Effector memory CD4-positive, alpha-beta T cell (primary cell): ENCODE results near the gene OPN1MW3.
A peak's percentile ranks its signal among the peaks of the same experiment; 100 is the strongest.
"Not testable (repeated sequence)": the region's sequence is repeated elsewhere in the genome, so short reads cannot be mapped to it uniquely, and the experiment has no call there.

Source experiments
- DNase-seq, 3 donors: peaks; one replicate each; pipeline ENCODE4 v3.0.0-alpha.2; 2020
- H3K27ac ChIP-seq: 2 replicates; pipeline ENCODE4 v1.7.0; 2013; ENCODE audit warnings: mild to moderate bottlenecking, low read length, moderate library complexity; ENCODE audit not compliant: insufficient read depth, poor library complexity, severe bottlenecking
- H3K27me3 ChIP-seq: replicated peaks from 2 replicates; pipeline ENCODE4 v1.7.0; 2013; ENCODE audit warnings: mild to moderate bottlenecking, low read length; ENCODE audit not compliant: insufficient read depth, control insufficient read depth, poor library complexity, severe bottlenecking
- H3K36me3 ChIP-seq: 2 replicates; pipeline ENCODE4 v1.7.0; 2013; ENCODE audit warnings: mild to moderate bottlenecking, low read length, moderate library complexity; ENCODE audit not compliant: control insufficient read depth, insufficient read depth
- H3K4me1 ChIP-seq: 2 replicates; pipeline ENCODE4 v1.7.0; 2013; ENCODE audit warnings: low read length, mild to moderate bottlenecking; ENCODE audit not compliant: control insufficient read depth, insufficient read depth, poor library complexity, severe bottlenecking
- H3K4me3 ChIP-seq: 2 replicates; pipeline ENCODE4 v1.7.0; 2013; ENCODE audit warnings: low read length, low read depth, mild to moderate bottlenecking; ENCODE audit not compliant: insufficient read depth, poor library complexity, severe bottlenecking
- H3K9me3 ChIP-seq: 2 replicates; pipeline ENCODE4 v1.7.0; 2013; ENCODE audit warnings: mild to moderate bottlenecking, low read length, moderate library complexity; ENCODE audit not compliant: control insufficient read depth

Gene OPN1MW3

GRCh38 chrX:154295664-154296310 lies 38.4 kb downstream of the OPN1MW3 start, which contains the start of gene TKTL1:
Gene TKTL1 (plus strand): TSS chrX:154295795. CDS start chrX:154295860, 65 bp downstream.
- Histone ChIP-seq H3K36me3 (no peaks in the 10 kb centered on the region), H3K4me3 (no peak within 1 kb of the TSS), H3K9me3 (no peaks in the 10 kb centered on the region), H3K27ac (no peak within 1 kb of the TSS), H3K4me1 (no peaks in the 10 kb centered on the region), H3K27me3 (no peaks in the 10 kb centered on the region)
- no peak for DNase-seq

- H3K9me3 ChIP-seq: no peaks in the 10 kb centered on the region
- H3K36me3 ChIP-seq: no peaks in the 10 kb centered on the region
- H3K27ac ChIP-seq: no peak overlapping the region
- H3K4me1 ChIP-seq: no peaks in the 10 kb centered on the region
- no peak for DNase-seq
- no peaks in the 10 kb centered on the region for H3K27me3 ChIP-seq
- H3K4me3 ChIP-seq: no peak overlapping the region
Observed at GRCh38 chrX:154296731-154297130, 39.3 kb downstream of the OPN1MW3 start.

GRCh38 chrX:154298312-154298711 lies 40.9 kb downstream of the OPN1MW3 start:
- DNase-seq: no peak

GRCh38 chrX:154300816-154301215 lies 43.4 kb downstream of the OPN1MW3 start:
- Histone ChIP-seq H3K36me3 (no peaks in the 10 kb centered on the region), H3K27ac (no peak overlapping the region), H3K9me3 (no peaks in the 10 kb centered on the region), H3K4me3 (no peak overlapping the region), H3K27me3 (no peaks in the 10 kb centered on the region), H3K4me1 (no peaks in the 10 kb centered on the region)
- DNase-seq: no peak

More at GRCh38 chrX:154298312-154298711, 40.9 kb downstream of the OPN1MW3 start:
- no peak overlapping the region for H3K27ac ChIP-seq
- no peak overlapping the region for H3K4me3 ChIP-seq
- H3K27me3 ChIP-seq: no peaks in the 10 kb centered on the region
- H3K9me3 ChIP-seq: no peaks in the 10 kb centered on the region
- H3K4me1 ChIP-seq: no peaks in the 10 kb centered on the region
- H3K36me3 ChIP-seq: no peaks in the 10 kb centered on the region

- not testable (repeated sequence) for H3K4me3 ChIP-seq, H3K27ac ChIP-seq, H3K4me1 ChIP-seq, H3K9me3 ChIP-seq, H3K27me3 ChIP-seq, DNase-seq, H3K36me3 ChIP-seq
Observed at GRCh38 chrX:154302998-154303397, 45.6 kb downstream of the OPN1MW3 start.

- no peaks in the 10 kb centered on the region for H3K9me3 ChIP-seq
- no peak for DNase-seq
- no peak overlapping the region for H3K4me3 ChIP-seq
- H3K27me3 ChIP-seq: no peaks in the 10 kb centered on the region
- H3K36me3 ChIP-seq: no peaks in the 10 kb centered on the region
- H3K27ac ChIP-seq: no peak overlapping the region
- H3K4me1 ChIP-seq: peaks cover 9% of the 10 kb centered on the region
Observed at GRCh38 chrX:154303476-154303875, 46.1 kb downstream of the OPN1MW3 start.

- no peak overlapping the region for H3K4me3 ChIP-seq
- H3K27me3 ChIP-seq: no peaks in the 10 kb centered on the region
- no peaks in the 10 kb centered on the region for H3K36me3 ChIP-seq
- no peak overlapping the region for H3K27ac ChIP-seq
- peaks cover 17% of the 10 kb centered on the region for H3K4me1 ChIP-seq
- no peak for DNase-seq
- no peaks in the 10 kb centered on the region for H3K9me3 ChIP-seq
Observed at GRCh38 chrX:154304846-154305245, 47.5 kb downstream of the OPN1MW3 start.

GRCh38 chrX:154305541-154306205 lies 48.3 kb downstream of the OPN1MW3 start:
- Histone ChIP-seq H3K4me3 (no peak overlapping the region), H3K9me3 (no peaks in the 10 kb centered on the region), H3K4me1 (peaks cover 17% of the 10 kb centered on the region), H3K27ac (no peak overlapping the region), H3K36me3 (no peaks in the 10 kb centered on the region), H3K27me3 (no peaks in the 10 kb centered on the region)
- no peak for DNase-seq

GRCh38 chrX:154307202-154307601 lies 49.8 kb downstream of the OPN1MW3 start:
- no peaks in the 10 kb centered on the region for H3K36me3 ChIP-seq
- peaks cover 21% of the 10 kb centered on the region for H3K4me1 ChIP-seq
- H3K27ac ChIP-seq: no peak overlapping the region
- no peaks in the 10 kb centered on the region for H3K9me3 ChIP-seq
- H3K4me3 ChIP-seq: no peak overlapping the region
- no peaks in the 10 kb centered on the region for H3K27me3 ChIP-seq
- DNase-seq: no peak

- peak; percentile 60 to 70 (median 61) for DNase-seq
- Histone ChIP-seq H3K4me1 (peaks cover 25% of the 10 kb centered on the region), H3K27ac (no peak overlapping the region), H3K9me3 (no peaks in the 10 kb centered on the region), H3K4me3 (no peak overlapping the region), H3K36me3 (no peaks in the 10 kb centered on the region), H3K27me3 (no peaks in the 10 kb centered on the region)
Observed at GRCh38 chrX:154308108-154308946, 50.9 kb downstream of the OPN1MW3 start.
